WTC11 (cell line): ENCODE data around the gene SPR. TPM values are rescaled to one million over a fixed set of nuclear protein-coding genes. Genes with fewer than 3 reads are reported as not detected.

Experiments
- ATAC-seq: fragments of 200-7000 bp; cut with Tn5 transposase; 2 replicates; pipeline ENCODE4 v1.10.0; 2021; ENCODE audit warnings: mild to moderate bottlenecking, moderate library complexity
- CTCF ChIA-PET: fragments of 300-600 bp; sonication (Branson Sonifier 250); formaldehyde crosslinking; loops from one replicate; lab custom pipeline; 2021; ENCODE audit warnings: antibody characterized with exemption; lab: Charles Lee
- POLR2A ChIA-PET: fragments of 350-600 bp; sonication (Branson Sonifier 250); formaldehyde crosslinking; loops from one replicate; lab custom pipeline; 2021; ENCODE audit warnings: antibody characterized with exemption; lab: Charles Lee
- DNase-seq: peaks from one replicate; pipeline ENCODE4 v3.0.0; 2021; ENCODE audit warnings: low spot score
- H3K27ac Mint-ChIP-seq: 2 replicates; pipeline ENCODE4 v1.8.0; 2021; ENCODE audit warnings: mixed read lengths
- H3K27me3 Mint-ChIP-seq: 2 replicates; pipeline ENCODE4 v1.8.0; 2021; ENCODE audit warnings: low read depth, mild to moderate bottlenecking, moderate library complexity, mixed read lengths
- H3K36me3 Mint-ChIP-seq: 2 replicates; pipeline ENCODE4 v1.8.0; 2021; ENCODE audit warnings: mixed read lengths
- H3K4me1 Mint-ChIP-seq: 2 replicates; pipeline ENCODE4 v1.8.0; 2022; ENCODE audit warnings: mixed read lengths
- H3K4me3 Mint-ChIP-seq: 2 replicates; pipeline ENCODE4 v1.8.0; 2021; ENCODE audit warnings: mild to moderate bottlenecking, moderate library complexity, mixed read lengths
- H3K9me3 Mint-ChIP-seq: 2 replicates; pipeline ENCODE4 v1.8.0; 2021; ENCODE audit warnings: mixed read lengths
- CREM ChIP-seq: sonication (generic); formaldehyde crosslinking; IDR thresholded peaks from 2 replicates; pipeline ENCODE4 v1.8.1; 2022; ENCODE audit warnings: mild to moderate bottlenecking, missing genetic modification reagents, moderate library complexity
- ELF4 ChIP-seq: sonication (generic); formaldehyde crosslinking; IDR thresholded peaks from 2 replicates; pipeline ENCODE4 v1.8.1; 2022; ENCODE audit warnings: low read depth, mild to moderate bottlenecking, moderate library complexity, missing genetic modification reagents
- FOXP4 ChIP-seq: sonication (generic); formaldehyde crosslinking; IDR thresholded peaks from 2 replicates; pipeline ENCODE4 v1.8.0; 2022; ENCODE audit warnings: mild to moderate bottlenecking, missing genetic modification reagents
- HMGA2 ChIP-seq: fragments of 250-450 bp; sonication (Bioruptor Pico); IDR thresholded peaks from 2 replicates; pipeline ENCODE4 v1.4.0; 2021; ENCODE audit warnings: mild to moderate bottlenecking, moderate library complexity
- HMGXB4 ChIP-seq: sonication (generic); formaldehyde crosslinking; IDR thresholded peaks from 2 replicates; pipeline ENCODE4 v1.8.1; 2023; ENCODE audit warnings: mild to moderate bottlenecking, moderate library complexity, missing genetic modification reagents
- NR1H2 ChIP-seq: sonication (generic); formaldehyde crosslinking; IDR thresholded peaks from 2 replicates; pipeline ENCODE4 v1.9.0; 2021; ENCODE audit warnings: mild to moderate bottlenecking, moderate library complexity, missing genetic modification reagents
- OVOL2 ChIP-seq: fragments of 250-450 bp; sonication (Bioruptor Pico); IDR thresholded peaks from 2 replicates; pipeline ENCODE4 v1.9.0; 2021; ENCODE audit warnings: mild to moderate bottlenecking, borderline replicate concordance
- PREB ChIP-seq: sonication (generic); formaldehyde crosslinking; IDR thresholded peaks from 2 replicates; pipeline ENCODE4 v1.8.1; 2022; ENCODE audit warnings: mild to moderate bottlenecking, missing genetic modification reagents, moderate library complexity, borderline replicate concordance
- SMAD4 ChIP-seq: sonication (generic); formaldehyde crosslinking; IDR thresholded peaks from 2 replicates; pipeline ENCODE4 v1.8.0; 2022; ENCODE audit warnings: mild to moderate bottlenecking, missing genetic modification reagents
- SOX15 ChIP-seq: fragments of 250-450 bp; sonication (Bioruptor Pico); IDR thresholded peaks from 2 replicates; pipeline ENCODE4 v1.9.0; 2021; ENCODE audit warnings: mild to moderate bottlenecking
- TEAD1 ChIP-seq: sonication (generic); formaldehyde crosslinking; IDR thresholded peaks from 2 replicates; pipeline ENCODE4 v1.8.0; 2022; ENCODE audit warnings: mild to moderate bottlenecking, missing genetic modification reagents
- ZBTB21 ChIP-seq: sonication (generic); formaldehyde crosslinking; IDR thresholded peaks from 2 replicates; pipeline ENCODE4 v1.8.1; 2023; ENCODE audit warnings: mild to moderate bottlenecking, missing genetic modification reagents, borderline replicate concordance
- ZBTB43 ChIP-seq: sonication (generic); formaldehyde crosslinking; IDR thresholded peaks from 2 replicates; pipeline ENCODE4 v1.8.1; 2023; ENCODE audit warnings: mild to moderate bottlenecking, missing genetic modification reagents
- ZNF138 ChIP-seq: sonication (generic); formaldehyde crosslinking; conservative IDR thresholded peaks from 2 replicates; pipeline ENCODE4 v1.8.1; 2022; ENCODE audit warnings: mild to moderate bottlenecking, moderate library complexity, missing genetic modification reagents
- ZNF396 ChIP-seq: fragments of 250-450 bp; sonication (Bioruptor Pico); IDR thresholded peaks from 2 replicates; pipeline ENCODE4 v1.8.0; 2021; ENCODE audit warnings: mild to moderate bottlenecking, moderate library complexity, borderline replicate concordance
- ZNF425 ChIP-seq: fragments of 250-450 bp; sonication (Bioruptor Pico); conservative IDR thresholded peaks from 2 replicates; pipeline ENCODE4 v1.9.0; 2021; ENCODE audit warnings: mild to moderate bottlenecking
- total RNA-seq: library from RNA; stranded (reverse); gene quantifications from 3 replicates; pipeline ENCODE4 v1.2.3, GENCODE V29; 2021
- TF ChIP-seq, protein P1 (sequence below): sonication (generic); formaldehyde crosslinking; IDR thresholded peaks from 2 replicates; pipeline ENCODE4 v1.8.1; 2023; ENCODE audit warnings: mild to moderate bottlenecking, missing genetic modification reagents, moderate library complexity
- TF ChIP-seq, protein P2 (sequence below): fragments of 250-450 bp; sonication (Bioruptor Pico); IDR thresholded peaks from 2 replicates; pipeline ENCODE4 v1.9.0; 2021; ENCODE audit warnings: mild to moderate bottlenecking
- TF ChIP-seq, protein P3 (sequence below): sonication (generic); formaldehyde crosslinking; IDR thresholded peaks from 2 replicates; pipeline ENCODE4 v1.8.1; 2023; ENCODE audit warnings: mild to moderate bottlenecking, missing genetic modification reagents, moderate library complexity
- TF ChIP-seq, protein P4 (sequence below): sonication (generic); formaldehyde crosslinking; IDR thresholded peaks from 2 replicates; pipeline ENCODE4 v1.8.1; 2022; ENCODE audit warnings: missing genetic modification reagents, borderline replicate concordance

Gene SPR
- total RNA-seq, 1 experiment from 2014 or later: 9.4 TPM

- TF ChIP-seq ZNF425 (CRISPR knock-in tag): no peak
- TF ChIP-seq TEAD1 (CRISPR knock-in tag): no peak
- TF ChIP-seq NR1H2 (CRISPR knock-in tag): no peak
- TF ChIP-seq, protein P1, sequence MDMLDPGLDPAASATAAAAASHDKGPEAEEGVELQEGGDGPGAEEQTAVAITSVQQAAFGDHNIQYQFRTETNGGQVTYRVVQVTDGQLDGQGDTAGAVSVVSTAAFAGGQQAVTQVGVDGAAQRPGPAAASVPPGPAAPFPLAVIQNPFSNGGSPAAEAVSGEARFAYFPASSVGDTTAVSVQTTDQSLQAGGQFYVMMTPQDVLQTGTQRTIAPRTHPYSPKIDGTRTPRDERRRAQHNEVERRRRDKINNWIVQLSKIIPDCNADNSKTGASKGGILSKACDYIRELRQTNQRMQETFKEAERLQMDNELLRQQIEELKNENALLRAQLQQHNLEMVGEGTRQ: no peak
Observed at GRCh38 chr2:72841462-72842125, 45.6 kb upstream of the SPR start (continued).

- no peaks in the 10 kb centered on the region for H3K27me3 Mint-ChIP-seq
- H3K4me3 Mint-ChIP-seq: no peak overlapping the region
- H3K27ac Mint-ChIP-seq: no peak overlapping the region
- H3K36me3 Mint-ChIP-seq: no peaks in the 10 kb centered on the region
- H3K4me1 Mint-ChIP-seq: peaks cover 7% of the 10 kb centered on the region
- CTCF ChIA-PET: interaction anchor here (0.5 to 1.5 kb wide), 3 partner anchors 16 to 41 kb away, joined by 3 to 6 read pairs (median 3); no protein-coding TSS in a partner anchor
- no peaks in the 10 kb centered on the region for H3K9me3 Mint-ChIP-seq
- POLR2A ChIA-PET: no interaction called here
- DNase-seq: peak; percentile 44
- peak; percentile 95 for ATAC-seq
- TF ChIP-seq ZBTB43 (CRISPR knock-in tag): no peak
- no peak for TF ChIP-seq OVOL2 (CRISPR knock-in tag)
- TF ChIP-seq, protein P2, sequence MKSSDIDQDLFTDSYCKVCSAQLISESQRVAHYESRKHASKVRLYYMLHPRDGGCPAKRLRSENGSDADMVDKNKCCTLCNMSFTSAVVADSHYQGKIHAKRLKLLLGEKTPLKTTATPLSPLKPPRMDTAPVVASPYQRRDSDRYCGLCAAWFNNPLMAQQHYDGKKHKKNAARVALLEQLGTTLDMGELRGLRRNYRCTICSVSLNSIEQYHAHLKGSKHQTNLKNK (CRISPR knock-in tag): no peak
- TF ChIP-seq SOX15 (CRISPR knock-in tag): no peak
- TF ChIP-seq HMGXB4 (CRISPR knock-in tag): no peak
- TF ChIP-seq, protein P3, sequence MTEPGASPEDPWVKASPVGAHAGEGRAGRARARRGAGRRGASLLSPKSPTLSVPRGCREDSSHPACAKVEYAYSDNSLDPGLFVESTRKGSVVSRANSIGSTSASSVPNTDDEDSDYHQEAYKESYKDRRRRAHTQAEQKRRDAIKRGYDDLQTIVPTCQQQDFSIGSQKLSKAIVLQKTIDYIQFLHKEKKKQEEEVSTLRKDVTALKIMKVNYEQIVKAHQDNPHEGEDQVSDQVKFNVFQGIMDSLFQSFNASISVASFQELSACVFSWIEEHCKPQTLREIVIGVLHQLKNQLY: no peak
- TF ChIP-seq PREB (CRISPR knock-in tag): no peak
- TF ChIP-seq ZBTB21 (CRISPR knock-in tag): no peak
- TF ChIP-seq SMAD4 (CRISPR knock-in tag): no peak
- no peak for TF ChIP-seq ZNF138
- no peak for TF ChIP-seq CREM
- no peak for TF ChIP-seq ZNF396 (CRISPR knock-in tag)
- TF ChIP-seq FOXP4 (CRISPR knock-in tag): no peak
- no peak for TF ChIP-seq HMGA2 (CRISPR knock-in tag)
- no peak for TF ChIP-seq ZNF425 (CRISPR knock-in tag)
- TF ChIP-seq ELF4 (CRISPR knock-in tag): no peak
- TF ChIP-seq, protein P4, sequence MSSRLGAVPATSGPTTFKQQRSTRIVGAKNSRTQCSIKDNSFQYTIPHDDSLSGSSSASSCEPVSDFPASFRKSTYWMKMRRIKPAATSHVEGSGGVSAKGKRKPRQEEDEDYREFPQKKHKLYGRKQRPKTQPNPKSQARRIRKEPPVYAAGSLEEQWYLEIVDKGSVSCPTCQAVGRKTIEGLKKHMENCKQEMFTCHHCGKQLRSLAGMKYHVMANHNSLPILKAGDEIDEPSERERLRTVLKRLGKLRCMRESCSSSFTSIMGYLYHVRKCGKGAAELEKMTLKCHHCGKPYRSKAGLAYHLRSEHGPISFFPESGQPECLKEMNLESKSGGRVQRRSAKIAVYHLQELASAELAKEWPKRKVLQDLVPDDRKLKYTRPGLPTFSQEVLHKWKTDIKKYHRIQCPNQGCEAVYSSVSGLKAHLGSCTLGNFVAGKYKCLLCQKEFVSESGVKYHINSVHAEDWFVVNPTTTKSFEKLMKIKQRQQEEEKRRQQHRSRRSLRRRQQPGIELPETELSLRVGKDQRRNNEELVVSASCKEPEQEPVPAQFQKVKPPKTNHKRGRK (CRISPR knock-in tag): no peak
Observed at GRCh38 chr2:72843301-72843700, 43.9 kb upstream of the SPR start.
